ENCODE measurements around the gene CTPS1. TPM values are rescaled to one million over a fixed set of nuclear protein-coding genes. Genes with fewer than 3 reads are reported as not detected.

CTPS1 gene
- total RNA-seq, 1 experiment from 2014 or later: 91.9 TPM

DNA sequence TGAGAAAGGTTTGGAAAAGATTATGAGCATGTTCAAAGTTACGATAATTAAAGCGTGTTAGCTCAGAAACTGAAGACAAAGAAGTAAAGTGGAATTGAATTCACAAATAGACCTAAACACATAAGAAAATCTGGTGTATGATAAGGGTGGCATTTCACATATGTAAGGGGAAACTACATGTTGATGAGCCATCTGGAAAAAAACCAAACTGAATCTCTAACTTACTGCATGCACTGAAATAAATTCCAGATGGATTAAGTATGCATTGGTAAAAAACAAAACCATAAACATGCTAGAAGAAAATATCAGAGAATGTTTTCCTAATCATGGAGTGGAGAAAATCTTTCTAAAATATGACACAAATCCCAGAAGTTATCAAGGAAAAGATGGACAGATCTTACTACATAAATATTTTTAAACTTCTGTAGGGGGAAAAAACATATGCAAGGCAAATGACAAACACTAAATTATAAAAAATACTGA lies 34.0 kb upstream of the CTPS1 start:
- CTCF ChIA-PET: interaction anchor here (0.8 kb wide), 2 partner anchors 48 to 84 kb away, joined by 3 to 6 read pairs; partner anchors contain the start of gene CITED4
- Histone ChIP-seq H3K9me3 (ENCODE audit: insufficient read depth, low read depth) (no peaks in the 10 kb centered on the region), H3K4me3 (no peak overlapping the region), H3K4me2 (no peak overlapping the region), H3K4me1 (replicated peaks; ENCODE audit: insufficient read depth) (peaks cover 27% of the 10 kb centered on the region), H3K36me3 (ENCODE audit: low read depth) (no peaks in the 10 kb centered on the region), H3K79me2 (ENCODE audit: low read depth) (no peaks in the 10 kb centered on the region), H3K27ac (no peak overlapping the region), H2AFZ (no peak overlapping the region), H3K9me2 (ENCODE audit: insufficient read depth) (no peaks in the 10 kb centered on the region), H3F3A (ENCODE audit: insufficient read depth, low read depth) (0 out of 2 replicates have a peak, but pooled peaks cover 7% of the 10 kb centered on the region), H3K27me3 (ENCODE audit: insufficient read depth, low read depth) (no peaks in the 10 kb centered on the region), H4K20me1 (ENCODE audit: insufficient read depth) (no peaks in the 10 kb centered on the region)
- POLR2A ChIA-PET (ENCODE audit: unreplicated experiment): no interaction called here
- TF ChIP-seq, protein P1, sequence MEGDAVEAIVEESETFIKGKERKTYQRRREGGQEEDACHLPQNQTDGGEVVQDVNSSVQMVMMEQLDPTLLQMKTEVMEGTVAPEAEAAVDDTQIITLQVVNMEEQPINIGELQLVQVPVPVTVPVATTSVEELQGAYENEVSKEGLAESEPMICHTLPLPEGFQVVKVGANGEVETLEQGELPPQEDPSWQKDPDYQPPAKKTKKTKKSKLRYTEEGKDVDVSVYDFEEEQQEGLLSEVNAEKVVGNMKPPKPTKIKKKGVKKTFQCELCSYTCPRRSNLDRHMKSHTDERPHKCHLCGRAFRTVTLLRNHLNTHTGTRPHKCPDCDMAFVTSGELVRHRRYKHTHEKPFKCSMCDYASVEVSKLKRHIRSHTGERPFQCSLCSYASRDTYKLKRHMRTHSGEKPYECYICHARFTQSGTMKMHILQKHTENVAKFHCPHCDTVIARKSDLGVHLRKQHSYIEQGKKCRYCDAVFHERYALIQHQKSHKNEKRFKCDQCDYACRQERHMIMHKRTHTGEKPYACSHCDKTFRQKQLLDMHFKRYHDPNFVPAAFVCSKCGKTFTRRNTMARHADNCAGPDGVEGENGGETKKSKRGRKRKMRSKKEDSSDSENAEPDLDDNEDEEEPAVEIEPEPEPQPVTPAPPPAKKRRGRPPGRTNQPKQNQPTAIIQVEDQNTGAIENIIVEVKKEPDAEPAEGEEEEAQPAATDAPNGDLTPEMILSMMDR (conservative IDR thresholded peaks at IDR 0.05): no peak
- TF ChIP-seq EZH2 (IDR thresholded peaks at IDR 0.05; ENCODE audit: low read depth): no peak
- no peak for DNase-seq
- no TSS peak for BruUV-seq (replicated peaks)
- intact Hi-C loops (cut with micrococcal nuclease; ENCODE audit: unreplicated experiment): loop anchor here (5.0 kb wide), 1 partner anchor 353 kb away; no protein-coding TSS in a partner anchor

DNA sequence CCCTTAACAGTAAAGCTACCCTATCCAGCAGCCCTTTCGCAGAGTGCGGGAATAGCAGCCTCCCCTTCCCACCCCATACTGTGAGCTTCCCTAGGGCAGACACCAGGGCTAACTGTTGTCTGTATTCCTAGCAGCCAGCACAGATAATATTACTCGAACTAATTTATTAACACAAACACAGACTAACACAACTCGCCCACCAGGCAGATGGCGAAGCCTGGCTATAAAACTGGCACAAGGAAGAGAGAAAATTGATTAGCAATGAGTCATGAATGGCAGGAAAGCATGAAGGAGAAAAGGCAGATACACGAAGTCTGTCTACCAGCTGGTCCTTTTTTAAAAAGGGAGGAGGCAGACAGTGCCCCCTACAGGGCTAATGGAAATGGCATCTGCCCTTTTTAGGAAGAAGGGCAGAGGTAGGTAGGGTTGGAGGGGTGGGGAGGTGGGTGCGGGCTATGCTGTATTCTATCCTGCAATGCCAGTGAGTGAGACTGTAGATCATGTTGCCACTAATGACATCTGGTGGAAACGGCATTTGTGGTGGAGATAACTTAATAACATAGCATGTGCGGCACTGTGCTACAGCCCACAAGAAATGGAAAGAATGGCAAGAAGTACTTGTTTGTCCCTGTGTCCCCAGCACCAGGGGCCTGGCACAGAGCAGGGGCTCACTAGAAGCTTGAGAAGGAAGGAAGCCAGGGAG lies 30.6 kb upstream of the CTPS1 start:
- no peaks in the 10 kb centered on the region for H3K36me3 ChIP-seq (ENCODE audit: low read depth)
- CTCF ChIA-PET: interaction anchor here (0.5 to 5.2 kb wide), 15 partner anchors 17 to 300 kb away, joined by 3 to 73 read pairs (median 4); partner anchors contain the start of genes CITED4 and NFYC
- H4K20me1 ChIP-seq (ENCODE audit: insufficient read depth): no peaks in the 10 kb centered on the region
- H3K79me2 ChIP-seq (ENCODE audit: low read depth): no peaks in the 10 kb centered on the region
- peak overlapping the region; percentile 54 for H3K4me2 ChIP-seq
- POLR2A ChIA-PET (ENCODE audit: unreplicated experiment): interaction anchor here (0.6 to 1.9 kb wide), 7 partner anchors 14 to 440 kb away, joined by 3 to 18 read pairs (median 5); partner anchors contain the start of gene CITED4
- H3F3A ChIP-seq (ENCODE audit: insufficient read depth, low read depth): peaks cover 15% of the 10 kb centered on the region
- peak; percentile 84 to 88 for DNase-seq
- H3K9me3 ChIP-seq (ENCODE audit: insufficient read depth, low read depth): no peaks in the 10 kb centered on the region
- no peaks in the 10 kb centered on the region for H3K27me3 ChIP-seq (ENCODE audit: insufficient read depth, low read depth)
- H3K4me1 ChIP-seq (replicated peaks; ENCODE audit: insufficient read depth): peaks cover 30% of the 10 kb centered on the region
- BruUV-seq (replicated peaks): no TSS peak
- no peaks in the 10 kb centered on the region for H3K9me2 ChIP-seq (ENCODE audit: insufficient read depth)
- H2AFZ ChIP-seq: no peak overlapping the region
- no peak for TF ChIP-seq EZH2 (IDR thresholded peaks at IDR 0.05; ENCODE audit: low read depth)
- TF ChIP-seq, protein P1 (conservative IDR thresholded peaks at IDR 0.05): peak; percentile 94
- intact Hi-C loops (cut with micrococcal nuclease; ENCODE audit: unreplicated experiment): loop anchor here (1.0 to 5.0 kb wide), 2 partner anchors 50 to 357 kb away; no protein-coding TSS in a partner anchor
- H3K4me3 ChIP-seq: no peak overlapping the region
- H3K27ac ChIP-seq: peak overlapping the region; percentile 30

DNA sequence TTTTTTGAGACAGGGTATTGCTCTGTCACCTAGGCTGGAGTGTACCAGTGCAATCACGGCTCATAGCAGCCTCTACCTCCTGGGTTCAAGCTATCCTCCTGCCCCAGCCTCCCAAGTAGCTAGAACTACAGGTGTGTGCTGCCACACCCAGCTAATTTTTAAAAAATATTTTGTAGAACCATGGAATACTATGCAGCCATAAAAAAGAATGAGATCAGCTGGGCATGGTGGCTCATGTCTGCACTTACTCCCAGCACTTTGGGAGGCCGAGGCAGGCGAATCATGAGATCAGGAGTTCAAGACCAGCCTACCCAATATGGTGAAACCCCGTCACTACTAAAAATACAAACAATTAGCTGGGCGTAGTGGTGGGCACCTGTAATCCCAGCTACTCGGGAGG lies 29.9 kb upstream of the CTPS1 start:
- ChIA-PET CTCF (interaction anchor here (0.6 to 5.2 kb wide), 9 partner anchors 47 to 280 kb away, joined by 3 to 73 read pairs (median 4); partner anchors contain the start of gene CITED4), POLR2A (ENCODE audit: unreplicated experiment) (interaction anchor here (0.6 to 1.9 kb wide), 7 partner anchors 15 to 440 kb away, joined by 3 to 18 read pairs (median 5); partner anchors contain the start of genes CITED4 and NFYC)
- intact Hi-C loops (cut with micrococcal nuclease; ENCODE audit: unreplicated experiment): loop anchor here (1.0 to 5.0 kb wide), 2 partner anchors 50 to 357 kb away; no protein-coding TSS in a partner anchor
- H3K9me3 ChIP-seq (ENCODE audit: insufficient read depth, low read depth): no peaks in the 10 kb centered on the region
- no peaks in the 10 kb centered on the region for H3K79me2 ChIP-seq (ENCODE audit: low read depth)
- H3K36me3 ChIP-seq (ENCODE audit: low read depth): no peaks in the 10 kb centered on the region
- H2AFZ ChIP-seq: no peak overlapping the region
- no peak overlapping the region for H3K4me3 ChIP-seq
- H3K27me3 ChIP-seq (ENCODE audit: insufficient read depth, low read depth): no peaks in the 10 kb centered on the region
- H3F3A ChIP-seq (ENCODE audit: insufficient read depth, low read depth): peaks cover 15% of the 10 kb centered on the region
- no peak for TF ChIP-seq EZH2 (IDR thresholded peaks at IDR 0.05; ENCODE audit: low read depth)
- TF ChIP-seq, protein P1 (conservative IDR thresholded peaks at IDR 0.05): no peak
- no peak overlapping the region for H3K27ac ChIP-seq
- BruUV-seq (replicated peaks): no TSS peak
- H3K4me1 ChIP-seq (replicated peaks; ENCODE audit: insufficient read depth): peaks cover 27% of the 10 kb centered on the region
- no peaks in the 10 kb centered on the region for H3K9me2 ChIP-seq (ENCODE audit: insufficient read depth)
- H4K20me1 ChIP-seq (ENCODE audit: insufficient read depth): no peaks in the 10 kb centered on the region
- DNase-seq: no peak
- no peak overlapping the region for H3K4me2 ChIP-seq
